Stimulated activated CD4-positive, alpha-beta T cell treated with anti-CD3 and anti-CD28 coated beads, TNF-alpha, amount 100 ng/mL, for 1 hour (primary cell): ENCODE measurements around the gene FANCC.
A peak's percentile ranks its signal among the peaks of the same experiment; 100 is the strongest.

ENCODE experiments used
- DNase-seq, 3 donors: peaks; one replicate each; pipeline ENCODE4 v3.0.0-alpha.2; 2020; ENCODE audit warnings: low read depth in 3 of 3, low spot score in 1 of 3

FANCC gene, protein sequence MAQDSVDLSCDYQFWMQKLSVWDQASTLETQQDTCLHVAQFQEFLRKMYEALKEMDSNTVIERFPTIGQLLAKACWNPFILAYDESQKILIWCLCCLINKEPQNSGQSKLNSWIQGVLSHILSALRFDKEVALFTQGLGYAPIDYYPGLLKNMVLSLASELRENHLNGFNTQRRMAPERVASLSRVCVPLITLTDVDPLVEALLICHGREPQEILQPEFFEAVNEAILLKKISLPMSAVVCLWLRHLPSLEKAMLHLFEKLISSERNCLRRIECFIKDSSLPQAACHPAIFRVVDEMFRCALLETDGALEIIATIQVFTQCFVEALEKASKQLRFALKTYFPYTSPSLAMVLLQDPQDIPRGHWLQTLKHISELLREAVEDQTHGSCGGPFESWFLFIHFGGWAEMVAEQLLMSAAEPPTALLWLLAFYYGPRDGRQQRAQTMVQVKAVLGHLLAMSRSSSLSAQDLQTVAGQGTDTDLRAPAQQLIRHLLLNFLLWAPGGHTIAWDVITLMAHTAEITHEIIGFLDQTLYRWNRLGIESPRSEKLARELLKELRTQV

DNA sequence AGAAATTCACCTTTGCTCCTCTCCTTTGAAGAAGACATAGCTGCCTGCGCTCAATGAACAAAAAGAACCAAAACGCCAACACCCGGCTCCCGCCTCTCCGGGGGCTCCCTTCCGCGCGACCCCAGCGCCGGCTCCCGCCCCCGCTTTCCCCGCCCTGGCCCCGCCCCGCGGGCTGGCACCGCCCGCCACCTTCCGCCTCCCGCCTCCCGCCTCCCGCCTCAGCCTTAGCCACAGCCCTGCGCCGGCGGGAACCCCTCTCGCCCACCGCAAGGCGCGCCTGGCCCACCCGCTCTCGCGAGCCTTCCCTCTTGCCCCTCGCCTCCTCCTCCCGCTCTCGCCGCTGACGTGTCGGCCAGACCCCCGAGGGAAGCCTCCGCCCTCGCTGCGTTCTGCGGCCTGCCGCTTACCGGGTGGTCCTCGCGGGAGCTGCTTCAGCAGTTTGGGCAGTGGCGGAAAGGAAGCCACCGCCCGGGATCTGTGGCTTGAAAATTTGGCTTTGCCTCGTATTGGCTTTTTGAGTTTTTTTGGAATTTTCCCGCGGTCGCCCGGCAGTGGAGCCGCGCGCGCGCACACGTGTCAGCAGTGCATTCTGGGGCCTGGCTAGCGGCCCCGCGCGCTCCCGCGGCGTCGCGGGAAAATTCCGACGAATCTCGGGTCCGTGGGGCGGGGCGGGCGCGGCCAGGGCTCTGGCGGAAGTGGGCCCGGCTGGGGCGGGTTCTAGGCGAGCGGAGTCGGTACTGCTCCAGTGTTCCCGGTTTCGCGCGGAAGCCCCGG lies at the start of gene FANCC:
Gene FANCC, minus strand, starts transcription at position 591 of the 774 bp plus-strand sequence. CDS start 68,418 bp downstream, outside the sequence.
- DNase-seq = peak; percentile 33 to 82 (median 71)

DNA sequence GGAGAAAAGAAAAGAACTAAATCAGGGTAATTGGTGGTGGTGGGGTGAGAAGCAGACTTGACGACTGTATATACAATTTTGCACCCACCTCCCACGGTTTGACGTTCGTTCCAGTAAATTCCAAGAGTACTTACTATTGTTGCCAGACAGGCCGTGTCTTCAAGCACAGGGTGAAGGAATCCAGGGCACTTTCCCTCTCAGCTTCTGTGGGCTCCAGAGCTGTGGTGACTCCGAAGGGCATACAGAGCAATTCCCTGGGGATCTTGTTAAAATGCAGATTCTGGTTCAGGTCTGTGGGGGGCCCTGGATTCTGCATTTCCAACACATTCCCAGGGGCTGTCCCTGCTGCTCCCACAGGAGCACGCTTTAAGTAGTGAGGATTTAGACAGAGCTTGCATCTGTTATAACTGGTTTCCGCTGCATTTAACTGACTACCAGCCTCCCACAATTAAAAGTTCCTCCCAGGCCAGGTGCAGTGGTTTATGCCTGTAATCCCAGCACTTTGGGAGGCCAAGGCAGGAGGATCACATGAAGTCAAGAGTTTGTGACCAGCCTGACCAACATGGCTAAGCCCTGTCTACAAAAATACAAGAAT lies 49.3 kb upstream of the FANCC start:
- DNase-seq = no peak

DNA sequence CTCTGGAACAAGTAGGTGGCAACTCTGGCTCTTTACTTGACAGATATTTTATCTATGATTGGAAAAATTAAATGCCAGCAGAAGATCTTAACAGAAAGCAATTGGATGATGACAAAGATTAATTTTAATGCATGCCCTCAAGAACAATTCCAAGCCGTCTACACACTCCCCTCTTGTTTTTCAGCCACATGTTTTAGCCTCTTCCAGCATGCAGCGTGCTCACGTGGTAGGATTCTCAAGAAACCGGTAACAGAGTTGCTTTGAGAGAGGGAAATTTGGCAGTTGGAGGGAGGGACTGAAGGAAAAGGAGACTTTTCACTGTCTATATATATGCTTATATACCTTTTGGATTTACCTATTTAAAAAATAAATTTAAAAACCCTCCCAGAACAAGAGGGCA lies 48.3 kb upstream of the FANCC start:
- no peak for DNase-seq

DNA sequence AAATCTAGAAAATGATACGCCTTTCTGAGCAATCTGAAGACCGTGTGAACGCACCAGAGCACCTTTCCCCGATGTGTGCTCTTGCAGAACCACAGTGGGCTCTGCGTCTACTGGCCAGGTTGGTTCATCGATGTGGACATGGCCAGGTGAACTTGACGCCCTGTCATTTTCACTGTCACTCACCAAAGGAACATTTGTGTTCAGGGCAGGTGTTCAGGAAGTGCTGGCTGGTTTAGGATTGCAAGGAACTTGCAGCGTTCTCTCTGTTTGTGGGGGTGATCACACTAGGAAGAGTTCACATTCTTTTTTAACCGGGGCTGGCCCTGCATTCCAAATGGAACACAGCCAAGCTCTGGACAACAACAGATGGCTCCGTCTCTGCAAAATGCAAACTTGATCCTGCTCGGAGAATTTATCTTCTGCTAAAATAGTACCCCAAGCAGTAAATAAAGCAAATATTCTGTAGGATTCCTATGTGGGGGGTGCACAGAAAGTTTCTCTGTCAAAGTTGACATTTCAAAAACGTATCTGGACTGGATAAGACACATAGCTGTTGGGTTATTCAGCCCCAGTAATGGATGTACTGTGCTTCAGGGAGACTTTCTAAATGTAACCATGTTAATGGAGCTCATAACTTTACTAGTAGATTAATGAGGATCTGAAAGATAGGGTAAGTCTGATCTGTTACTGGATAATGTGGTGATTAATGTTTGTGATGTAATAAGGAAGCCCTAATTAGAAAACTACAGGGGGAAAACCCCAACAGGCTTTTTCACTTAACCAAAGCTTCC lies 45.7 kb upstream of the FANCC start:
- no peak for DNase-seq

DNA sequence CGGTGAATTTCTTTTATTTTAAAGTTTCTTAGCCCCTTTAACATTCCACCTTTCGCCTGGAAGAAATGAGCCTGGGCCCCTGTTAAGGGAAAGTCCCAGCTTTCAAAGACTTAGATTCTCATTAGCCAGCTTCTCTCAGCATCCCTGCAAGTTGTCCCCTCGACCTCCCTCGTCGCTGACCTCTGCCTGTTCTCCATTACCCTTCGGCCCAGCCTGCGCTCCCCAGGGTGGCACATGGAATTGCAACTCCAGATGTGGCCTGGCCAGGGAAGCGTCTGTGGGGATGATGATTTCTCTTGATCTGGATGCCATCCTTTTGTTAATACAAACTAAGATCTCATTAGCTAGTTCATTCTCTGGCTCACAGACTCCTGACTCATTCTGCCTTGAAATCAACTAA lies 43.4 kb upstream of the FANCC start:
- DNase-seq = no peak

DNA sequence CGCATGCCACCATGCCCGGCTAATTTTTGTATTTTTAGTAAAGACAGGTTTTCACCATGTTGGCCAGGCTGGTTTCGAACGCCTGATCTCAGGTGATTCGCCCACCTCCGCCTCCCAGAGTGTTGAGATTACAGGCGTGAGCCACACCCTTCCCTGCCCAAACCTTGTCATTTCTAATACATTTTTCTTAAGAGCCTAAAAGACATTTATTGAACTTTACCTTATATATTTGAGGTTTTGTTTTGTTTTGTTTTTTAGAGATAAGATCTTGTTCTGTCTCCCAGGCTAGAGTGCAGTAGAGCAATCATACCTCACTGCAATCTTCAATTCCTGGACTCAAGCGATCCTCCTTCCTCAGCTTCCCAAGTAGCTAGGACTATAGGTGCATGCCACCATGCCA lies 39.8 kb upstream of the FANCC start:
- no peak for DNase-seq

DNA sequence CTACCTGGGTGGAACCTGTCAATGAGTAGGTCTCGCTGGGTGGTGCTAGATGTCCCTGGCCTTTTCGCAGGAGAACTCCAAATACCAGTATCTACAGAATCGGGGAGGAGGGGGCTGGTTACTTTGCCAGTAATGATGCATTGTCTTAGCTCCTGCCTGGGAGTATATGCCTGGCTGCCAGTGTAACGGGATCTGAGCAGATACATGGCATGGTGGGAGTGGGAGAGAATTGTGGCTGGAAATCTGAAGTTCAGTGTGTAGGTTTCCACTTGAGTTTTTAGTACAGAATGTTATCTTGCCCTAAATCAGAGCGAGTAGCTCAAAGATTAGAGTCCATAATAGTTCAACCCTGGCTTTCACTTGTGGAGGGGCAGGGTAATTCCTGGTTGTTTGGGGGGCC lies 38.0 kb upstream of the FANCC start:
- DNase-seq = no peak

DNA sequence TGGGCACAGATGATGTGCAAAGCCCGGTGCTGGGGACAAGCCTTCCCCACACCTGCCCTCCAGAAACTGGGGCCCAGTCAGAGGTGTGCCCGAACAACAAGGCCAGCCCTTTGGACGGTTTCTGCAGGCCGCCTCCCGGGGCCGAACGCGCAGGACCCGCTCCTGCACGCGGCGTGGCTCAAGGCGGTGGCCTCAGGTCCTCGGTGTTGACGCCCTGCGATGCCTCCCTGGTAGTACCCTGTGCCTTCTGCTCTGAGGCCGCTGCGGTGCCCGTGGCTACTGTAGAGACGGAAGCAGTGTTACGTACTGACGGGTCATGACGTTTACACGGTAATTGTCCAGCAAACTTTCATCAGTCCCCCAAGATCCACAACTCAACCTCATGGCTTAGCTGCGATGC lies 33.5 kb upstream of the FANCC start:
- no peak for DNase-seq

DNA sequence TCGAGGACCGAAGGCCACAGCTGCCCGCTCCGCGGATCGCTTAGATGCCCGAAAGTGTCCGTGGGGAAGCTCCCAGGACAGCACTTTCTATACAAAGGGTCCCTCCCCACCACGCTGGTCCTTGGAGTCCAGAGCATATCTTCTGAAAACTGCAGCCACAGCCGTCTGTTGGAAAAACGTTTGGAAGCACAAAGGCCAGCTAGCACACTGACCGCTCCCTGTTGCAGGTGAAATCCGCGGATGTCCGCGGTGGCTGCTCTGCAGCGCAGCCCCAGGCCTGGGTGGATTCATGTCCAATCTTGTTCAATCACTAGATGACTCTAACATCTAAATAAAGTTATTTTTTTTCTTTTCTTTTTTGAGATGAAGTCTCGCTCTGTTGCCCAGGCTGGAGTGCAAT lies 32.8 kb upstream of the FANCC start:
- no peak for DNase-seq

DNA sequence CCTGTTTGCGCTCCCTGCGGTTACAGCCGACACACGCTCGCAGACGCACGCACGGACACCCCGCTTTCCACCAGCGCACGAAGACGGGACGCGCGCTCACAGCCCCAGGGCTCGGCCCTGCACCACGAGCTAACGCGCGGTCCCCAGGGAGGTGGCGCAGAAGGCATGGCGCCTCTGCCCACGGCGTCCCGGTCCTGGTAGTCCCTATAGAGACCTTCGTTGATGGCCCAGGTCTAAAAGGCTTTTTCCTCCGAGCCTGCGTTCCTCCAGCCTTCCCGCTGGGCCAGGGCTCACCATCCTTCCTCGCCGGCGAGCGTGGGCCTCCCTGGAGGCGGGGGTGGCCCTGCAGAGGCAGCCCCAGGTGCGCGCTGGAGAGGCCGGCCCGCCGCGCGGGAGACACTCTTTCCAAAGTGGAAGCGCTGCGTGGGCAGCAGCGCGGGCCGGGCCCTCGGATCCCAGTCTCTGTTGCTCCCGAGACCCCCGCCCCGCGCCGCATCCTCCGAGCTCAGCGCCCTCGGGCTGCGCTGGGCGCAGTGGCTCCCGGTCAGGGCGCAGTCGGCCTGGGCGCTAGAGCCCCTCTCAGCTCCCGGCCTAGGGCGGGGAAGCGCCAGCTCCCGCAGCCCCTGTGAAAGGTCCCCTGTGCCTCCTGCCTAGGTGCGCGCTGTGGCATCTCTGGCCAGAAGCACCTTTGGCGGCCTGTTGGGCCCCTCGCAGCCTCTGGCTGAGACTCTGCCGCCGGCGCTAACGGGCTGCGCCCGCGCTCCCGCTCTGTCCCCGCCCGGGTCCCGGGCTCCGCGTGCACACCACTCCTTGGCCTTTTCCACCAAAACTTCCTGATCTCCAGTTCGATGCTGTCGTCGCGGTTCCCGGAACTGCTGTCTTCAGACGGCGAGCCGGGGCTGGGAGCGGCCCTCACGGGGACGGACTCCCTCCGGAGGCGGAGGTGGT lies 31.9 kb upstream of the FANCC start:
- no peak for DNase-seq

DNA sequence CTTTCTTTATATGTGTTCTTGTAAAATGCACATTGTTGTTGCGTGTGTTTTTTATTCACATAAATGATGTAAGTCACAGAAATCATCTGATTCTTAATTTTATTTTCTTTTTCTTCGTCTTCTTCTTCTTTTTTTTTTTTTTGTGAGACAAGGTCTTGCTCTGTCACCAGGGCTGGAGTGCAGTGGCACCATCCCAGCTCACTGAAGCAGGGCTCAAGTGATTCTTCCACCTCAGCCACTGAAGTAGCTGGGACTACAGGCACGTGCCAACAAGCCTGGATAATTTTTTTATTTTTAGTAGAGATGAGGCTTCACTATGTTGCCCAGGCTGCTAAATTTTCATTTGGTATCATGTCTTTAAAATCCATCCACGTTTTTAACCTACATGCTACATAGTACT lies 28.5 kb upstream of the FANCC start:
- DNase-seq = no peak

DNA sequence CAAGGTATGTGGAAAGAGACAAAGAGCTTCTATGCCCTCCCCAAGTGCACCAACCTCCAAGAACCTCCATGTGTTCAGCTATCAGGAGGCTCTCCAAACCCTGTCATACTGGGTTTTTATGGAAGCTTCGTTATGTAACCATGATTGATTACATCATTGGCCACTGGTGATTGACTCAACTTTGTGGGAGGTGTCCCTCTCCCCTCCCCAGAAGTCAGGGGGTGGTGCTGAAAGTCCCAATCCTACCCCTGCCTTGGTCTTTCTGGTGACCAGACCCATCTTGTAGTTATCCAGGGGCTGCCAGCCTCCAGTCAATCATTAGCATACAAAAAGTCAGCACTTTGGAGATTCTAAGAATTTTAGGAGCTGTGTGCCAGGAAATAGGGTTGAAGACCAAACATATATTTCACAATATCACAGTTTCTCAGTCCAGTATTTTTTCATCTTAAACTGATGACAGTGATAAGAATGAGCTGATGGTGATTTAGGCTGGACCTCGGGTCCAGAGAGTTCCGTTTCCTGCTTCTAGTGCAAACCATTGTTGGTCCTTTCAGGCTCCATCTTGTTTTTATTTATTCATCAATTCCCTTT lies 27.3 kb upstream of the FANCC start:
- DNase-seq = no peak

DNA sequence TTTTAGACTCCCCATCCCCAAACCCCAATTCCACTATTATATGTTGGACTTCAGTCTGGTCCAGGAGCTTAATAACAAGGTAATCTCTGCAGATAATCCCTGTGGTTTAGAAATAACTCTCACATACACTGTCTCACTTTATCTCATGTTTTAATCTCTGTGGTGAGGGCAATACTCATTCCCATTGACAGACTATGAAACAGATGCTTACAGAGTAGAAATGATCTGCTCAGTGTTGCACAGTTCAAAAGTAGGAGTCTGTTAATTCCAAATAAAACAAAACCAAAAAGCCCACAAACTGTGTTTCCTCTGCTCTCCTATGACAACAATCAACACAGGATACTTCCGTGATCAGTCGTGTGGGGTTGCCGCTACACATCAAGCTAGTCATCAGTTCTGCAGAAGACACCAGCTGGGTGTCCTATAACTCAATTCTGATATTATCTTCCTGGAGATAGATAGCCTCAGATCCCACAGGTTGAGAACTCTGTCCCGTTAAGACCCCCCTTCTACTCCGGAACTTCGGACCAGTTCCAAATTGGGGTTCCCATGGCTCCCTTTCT lies 26.3 kb upstream of the FANCC start:
- no peak for DNase-seq

DNA sequence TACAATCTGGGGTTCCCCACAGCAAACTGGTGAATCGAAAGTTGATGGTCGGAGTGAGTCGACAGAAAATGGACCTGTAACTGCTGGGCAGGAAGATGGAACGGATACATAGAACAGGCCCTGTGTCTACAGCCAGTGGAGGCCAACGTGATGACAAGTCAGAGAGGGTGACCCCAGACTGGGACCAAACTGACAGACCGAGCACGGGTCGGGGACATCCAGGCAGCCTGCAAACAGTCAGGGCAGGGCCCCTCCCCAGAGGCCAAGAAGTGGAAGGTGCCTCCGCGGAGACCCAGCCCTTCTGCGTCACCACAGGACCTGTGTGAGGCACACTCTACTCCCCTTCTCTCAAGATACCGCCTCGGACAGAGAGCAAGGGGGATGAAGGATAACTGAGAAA lies 25.1 kb upstream of the FANCC start:
- no peak for DNase-seq

DNA sequence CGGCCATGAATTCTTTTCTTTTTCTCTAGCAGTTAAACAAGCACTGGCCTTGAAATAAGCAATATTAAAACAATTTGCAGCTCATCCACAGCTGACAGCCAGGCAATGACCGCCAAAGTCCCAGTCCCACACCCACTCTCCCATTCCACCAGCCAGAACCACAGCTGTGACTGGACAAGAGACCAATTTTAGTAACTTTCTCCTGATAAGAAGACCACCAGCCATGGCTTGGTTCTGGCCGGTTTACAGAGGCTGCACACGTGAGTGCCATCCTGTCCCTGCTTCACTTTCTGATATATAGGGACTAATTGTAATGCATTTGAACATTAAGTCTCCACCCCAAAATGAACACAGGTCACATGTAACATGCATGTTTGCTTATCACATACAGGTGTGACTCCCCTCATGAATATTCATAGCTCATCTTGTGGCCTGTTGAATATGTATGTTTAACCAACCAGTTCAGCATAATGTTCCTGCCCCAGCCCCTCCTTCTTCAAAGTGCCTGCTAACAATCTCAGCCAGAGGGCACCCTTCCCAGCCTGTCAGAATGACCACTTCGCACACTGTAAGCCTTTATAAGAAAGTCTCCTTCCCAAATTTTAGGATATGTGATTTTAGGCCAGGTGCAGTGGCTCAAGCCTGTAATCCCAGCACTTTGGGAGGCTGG lies 23.9 kb upstream of the FANCC start:
- no peak for DNase-seq

DNA sequence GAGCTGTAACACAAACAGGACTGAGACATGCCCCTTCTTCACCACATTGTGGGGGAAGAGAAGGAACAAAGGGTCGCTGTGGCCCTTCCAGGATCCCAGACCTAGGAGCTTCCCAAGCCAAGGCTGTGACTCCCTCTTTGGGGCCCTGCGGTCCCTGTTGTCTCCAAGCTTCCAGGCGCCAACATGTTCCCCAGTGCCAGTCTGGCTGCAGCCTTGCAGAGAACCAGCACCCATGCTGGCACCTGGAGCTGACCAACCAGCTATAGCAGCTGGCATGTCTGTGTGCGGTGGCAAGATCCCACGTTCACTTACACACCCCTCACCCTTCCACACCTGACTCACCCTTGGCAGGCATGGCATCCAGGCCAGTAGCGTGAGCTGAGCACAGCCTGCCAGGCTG lies 20.7 kb upstream of the FANCC start:
- DNase-seq = no peak

DNA sequence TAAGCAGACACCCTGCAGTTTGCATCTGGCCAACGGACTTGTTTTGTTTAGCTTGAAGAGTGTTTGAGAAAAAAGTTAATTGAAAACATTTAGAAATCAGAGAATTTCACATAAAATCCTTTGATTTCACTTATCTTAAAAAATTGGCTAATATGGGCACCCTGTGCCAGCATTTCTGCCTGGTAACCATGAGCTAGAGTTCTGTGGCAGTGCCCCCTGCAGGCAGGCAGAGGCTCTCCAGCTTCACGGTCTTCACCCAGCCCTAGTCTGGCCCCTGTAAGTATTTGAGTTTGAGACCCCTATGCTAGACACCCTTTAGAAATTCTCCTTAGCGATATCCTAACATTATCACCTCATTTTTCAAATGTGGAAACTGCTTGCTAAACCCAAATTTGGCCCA lies 18.8 kb upstream of the FANCC start:
- DNase-seq = peak in 1 of 3 donors; percentile 12

DNA sequence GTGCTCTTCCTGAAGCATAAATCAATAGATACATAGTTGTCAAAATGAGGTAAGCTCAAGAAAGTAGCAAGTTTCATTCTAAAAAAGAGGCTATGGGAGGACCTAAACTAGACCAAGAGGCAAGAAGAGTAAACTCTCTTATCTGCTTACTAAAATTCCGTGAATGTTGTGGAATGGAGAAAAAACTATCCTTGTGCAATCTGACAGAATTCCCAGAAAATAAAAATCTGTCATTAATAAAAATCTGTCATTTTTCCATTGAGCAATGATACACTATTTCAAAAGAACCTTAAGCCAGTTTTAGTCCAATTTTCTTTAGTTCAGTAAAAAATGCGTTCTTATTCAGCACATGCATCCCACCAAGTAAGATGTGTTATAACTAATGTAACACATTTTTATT lies 15.9 kb upstream of the FANCC start:
- DNase-seq = no peak

DNA sequence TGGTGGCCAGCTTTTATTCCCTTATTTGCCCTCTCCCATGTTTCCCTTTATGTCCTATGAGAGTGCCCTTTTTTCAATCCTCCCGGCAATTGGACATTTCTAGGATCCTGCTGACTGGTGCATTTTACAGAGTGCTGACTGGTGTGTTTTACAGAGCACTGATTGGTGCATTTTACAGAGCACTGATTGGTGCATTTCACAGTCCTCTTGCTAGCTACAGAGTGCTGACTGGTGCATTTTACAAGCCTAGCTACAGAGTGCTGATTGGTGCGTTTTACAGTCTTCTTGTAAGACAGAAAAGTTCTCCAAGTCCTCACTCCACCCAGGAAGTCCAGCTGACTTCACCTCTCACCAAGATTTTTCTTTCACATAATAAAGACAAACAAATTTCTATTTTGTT lies 15.4 kb upstream of the FANCC start:
- no peak for DNase-seq
